ENCODE measurements around the gene SYT9.
A peak's percentile ranks its signal among the peaks of the same experiment; 100 is the strongest.
"Not testable (repeated sequence)": the region's sequence is repeated elsewhere in the genome, so short reads cannot be mapped to it uniquely, and the experiment has no call there.

The SYT9 gene

GRCh38 chr11:7506243-7506642, 254.5 kb downstream of the SYT9 start:
- Histone ChIP-seq H3K27me3 (ENCODE audit: control insufficient read depth, insufficient read depth, low read length) (no peaks in the 10 kb centered on the region; the same call in 1 of the 2 replicates), H3K36me3 (ENCODE audit: control insufficient read depth, insufficient read depth, low read length) (no peaks in the 10 kb centered on the region), H3K27ac (ENCODE audit: low read depth, low read length) (no peak overlapping the region), H3K9ac (ENCODE audit: low read length) (no peak overlapping the region), H3K9me3 (ENCODE audit: control insufficient read depth, insufficient read depth, low read depth, low read length) (no peaks in the 10 kb centered on the region), H3K4me1 (ENCODE audit: control insufficient read depth, insufficient read depth, low read length) (peaks cover 2% of the 10 kb centered on the region; the same call in 1 of the 2 replicates), H3K4me3 (ENCODE audit: low read depth, low read length) (no peak overlapping the region)

GRCh38 chr11:7508087-7508486, 256.4 kb downstream of the SYT9 start:
- H3K27ac ChIP-seq (ENCODE audit: low read depth, low read length), result no peak overlapping the region
- peaks cover 7% of the 10 kb centered on the region for H3K4me1 ChIP-seq (ENCODE audit: control insufficient read depth, insufficient read depth, low read length)
- no peaks in the 10 kb centered on the region for H3K9me3 ChIP-seq (ENCODE audit: control insufficient read depth, insufficient read depth, low read depth, low read length)
- H3K36me3 ChIP-seq (ENCODE audit: control insufficient read depth, insufficient read depth, low read length), result no peaks in the 10 kb centered on the region
- no peaks in the 10 kb centered on the region; the same call in 1 of the 2 replicates for H3K27me3 ChIP-seq (ENCODE audit: control insufficient read depth, insufficient read depth, low read length)
- no peak overlapping the region for H3K4me3 ChIP-seq (ENCODE audit: low read depth, low read length)
- H3K9ac ChIP-seq (ENCODE audit: low read length), result no peak overlapping the region

DNA sequence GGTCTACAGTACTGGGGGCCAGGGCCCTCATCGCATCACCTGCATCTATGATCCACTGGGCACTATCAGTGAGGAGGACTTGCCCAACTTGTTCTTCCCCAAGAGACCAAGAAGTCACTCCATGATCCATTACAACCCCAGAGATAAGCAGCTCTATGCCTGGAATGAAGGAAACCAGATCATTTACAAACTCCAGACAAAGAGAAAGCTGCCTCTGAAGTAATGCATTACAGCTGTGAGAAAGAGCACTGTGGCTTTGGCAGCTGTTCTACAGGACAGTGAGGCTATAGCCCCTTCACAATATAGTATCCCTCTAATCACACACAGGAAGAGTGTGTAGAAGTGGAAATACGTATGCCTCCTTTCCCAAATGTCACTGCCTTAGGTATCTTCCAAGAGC, 258.3 kb downstream of the SYT9 start:
- H3K9me3 ChIP-seq (ENCODE audit: control insufficient read depth, insufficient read depth, low read depth, low read length), result no peaks in the 10 kb centered on the region
- H3K9ac ChIP-seq (ENCODE audit: low read length), result no peak overlapping the region

GRCh38 chr11:7511401-7511800, 259.7 kb downstream of the SYT9 start:
- peaks cover 7% of the 10 kb centered on the region for H3K4me1 ChIP-seq (ENCODE audit: control insufficient read depth, insufficient read depth, low read length)
- H3K9ac ChIP-seq (ENCODE audit: low read length), result no peak overlapping the region
- H3K36me3 ChIP-seq (ENCODE audit: control insufficient read depth, insufficient read depth, low read length), result no peaks in the 10 kb centered on the region
- H3K27me3 ChIP-seq (ENCODE audit: control insufficient read depth, insufficient read depth, low read length), result peaks cover 25% of the 10 kb centered on the region
- H3K9me3 ChIP-seq (ENCODE audit: control insufficient read depth, insufficient read depth, low read depth, low read length), result no peaks in the 10 kb centered on the region
- H3K27ac ChIP-seq (ENCODE audit: low read depth, low read length), result no peak overlapping the region
- H3K4me3 ChIP-seq (ENCODE audit: low read depth, low read length), result no peak overlapping the region

More for the DNA sequence above, 258.3 kb downstream of the SYT9 start:
- no peak overlapping the region for H3K27ac ChIP-seq (ENCODE audit: low read depth, low read length)
- H3K36me3 ChIP-seq (ENCODE audit: control insufficient read depth, insufficient read depth, low read length), result no peaks in the 10 kb centered on the region
- peaks cover 11% of the 10 kb centered on the region for H3K27me3 ChIP-seq (ENCODE audit: control insufficient read depth, insufficient read depth, low read length)
- peaks cover 7% of the 10 kb centered on the region for H3K4me1 ChIP-seq (ENCODE audit: control insufficient read depth, insufficient read depth, low read length)
- no peak overlapping the region for H3K4me3 ChIP-seq (ENCODE audit: low read depth, low read length)

DNA sequence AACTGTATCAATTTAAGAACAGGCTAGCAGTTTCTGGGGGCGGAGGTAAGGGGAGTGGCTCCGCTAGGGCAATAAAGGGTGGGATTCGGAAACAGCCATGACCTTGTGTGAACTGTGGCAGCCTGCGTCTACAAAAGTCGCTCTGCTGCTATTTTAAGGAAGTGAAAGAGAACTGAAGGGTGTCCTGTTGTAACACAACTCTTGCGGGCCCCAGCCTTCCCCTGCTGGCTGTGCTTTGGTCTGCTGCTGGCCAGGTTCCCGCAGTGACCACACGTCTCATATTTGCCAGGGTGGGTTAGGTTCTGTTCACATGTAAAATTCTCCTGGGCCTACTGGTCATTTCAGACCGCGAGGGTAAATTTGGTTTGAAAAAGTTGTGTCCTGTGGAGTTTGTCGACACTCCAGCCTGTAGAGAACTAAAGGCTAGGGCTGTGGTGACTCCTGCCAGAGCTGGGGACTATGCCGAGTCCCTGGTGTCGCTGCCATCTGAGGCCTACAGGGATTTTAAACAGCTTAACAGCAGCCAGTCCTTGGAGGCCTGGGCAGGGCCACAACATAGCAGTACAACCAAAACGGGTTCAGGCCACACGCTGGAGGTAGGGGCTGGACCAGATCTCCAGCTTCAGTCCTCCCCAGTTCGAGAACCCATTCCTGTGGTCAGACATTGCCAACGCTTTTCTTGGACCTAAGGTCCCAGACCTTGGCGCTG, 261.0 kb downstream of the SYT9 start:
- Histone ChIP-seq H3K27ac (ENCODE audit: low read depth, low read length) (no peak overlapping the region), H3K36me3 (ENCODE audit: control insufficient read depth, insufficient read depth, low read length) (no peaks in the 10 kb centered on the region)

DNA sequence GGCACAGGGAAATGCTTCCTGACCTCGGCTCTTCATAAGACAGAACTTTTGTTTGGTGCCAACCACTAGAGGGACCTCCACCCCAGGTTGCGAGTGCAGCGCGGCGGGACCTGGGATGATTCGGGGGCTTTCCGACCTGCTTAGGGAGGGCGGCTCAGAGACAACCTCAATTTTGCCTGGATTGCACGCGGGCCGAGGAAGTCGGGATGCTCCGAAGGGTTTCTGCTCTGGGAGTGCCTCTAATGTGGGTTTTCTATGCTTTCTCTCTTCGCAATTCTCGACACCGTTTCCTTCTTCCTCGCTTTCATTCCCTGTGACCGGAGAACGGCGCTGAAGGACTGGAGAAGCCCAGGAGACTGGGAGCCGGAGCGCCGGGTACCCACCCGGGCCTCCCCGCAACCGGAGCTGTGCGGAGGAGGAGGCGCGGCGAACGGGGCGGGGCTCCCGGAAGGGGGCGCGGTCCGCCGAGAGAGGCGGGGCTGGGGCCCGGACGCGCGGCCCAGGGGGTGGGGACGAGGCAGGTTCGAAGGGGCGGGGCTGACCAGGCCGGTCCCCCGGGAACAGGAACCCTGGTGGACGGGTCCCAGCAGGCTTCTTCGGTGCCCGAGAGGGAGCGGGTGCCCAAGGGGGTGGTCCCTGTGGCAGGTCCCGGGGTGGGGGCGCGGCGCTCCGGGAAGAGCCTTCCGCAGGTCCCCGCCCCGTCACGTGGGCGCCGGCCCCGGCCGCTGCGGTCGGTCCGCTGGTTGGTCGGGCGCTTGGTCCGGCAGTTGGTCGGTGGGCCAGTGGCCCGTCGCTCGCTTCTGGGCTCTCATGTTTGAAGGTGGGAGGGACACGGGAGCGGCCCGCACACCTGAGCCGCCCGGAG, 261.8 kb downstream of the SYT9 start, which contains the start of gene PPFIBP2:
Gene PPFIBP2, plus strand, starts transcription at position 766 of the 865 bp plus-strand sequence. CDS start 35,477 bp downstream, outside the sequence.
- no peak within 1 kb of the TSS for H3K27ac ChIP-seq (ENCODE audit: low read depth, low read length)
- peak within 1 kb of the TSS; percentile 18 for H3K9ac ChIP-seq (ENCODE audit: low read length)
- peaks cover 27% of the 10 kb centered on the region for H3K27me3 ChIP-seq (ENCODE audit: control insufficient read depth, insufficient read depth, low read length)
- no peaks in the 10 kb centered on the region for H3K36me3 ChIP-seq (ENCODE audit: control insufficient read depth, insufficient read depth, low read length)
- peaks cover 7% of the 10 kb centered on the region for H3K4me1 ChIP-seq (ENCODE audit: control insufficient read depth, insufficient read depth, low read length)
- peak within 1 kb of the TSS; percentile 82 for H3K4me3 ChIP-seq (ENCODE audit: low read depth, low read length)
- H3K9me3 ChIP-seq (ENCODE audit: control insufficient read depth, insufficient read depth, low read depth, low read length), result no peaks in the 10 kb centered on the region

More for the DNA sequence above, 261.0 kb downstream of the SYT9 start:
- Histone ChIP-seq H3K9ac (ENCODE audit: low read length) (no peak overlapping the region), H3K4me1 (ENCODE audit: control insufficient read depth, insufficient read depth, low read length) (peaks cover 7% of the 10 kb centered on the region), H3K27me3 (ENCODE audit: control insufficient read depth, insufficient read depth, low read length) (peaks cover 27% of the 10 kb centered on the region), H3K4me3 (ENCODE audit: low read depth, low read length) (peak overlapping the region; percentile 82), H3K9me3 (ENCODE audit: control insufficient read depth, insufficient read depth, low read depth, low read length) (no peaks in the 10 kb centered on the region)

DNA sequence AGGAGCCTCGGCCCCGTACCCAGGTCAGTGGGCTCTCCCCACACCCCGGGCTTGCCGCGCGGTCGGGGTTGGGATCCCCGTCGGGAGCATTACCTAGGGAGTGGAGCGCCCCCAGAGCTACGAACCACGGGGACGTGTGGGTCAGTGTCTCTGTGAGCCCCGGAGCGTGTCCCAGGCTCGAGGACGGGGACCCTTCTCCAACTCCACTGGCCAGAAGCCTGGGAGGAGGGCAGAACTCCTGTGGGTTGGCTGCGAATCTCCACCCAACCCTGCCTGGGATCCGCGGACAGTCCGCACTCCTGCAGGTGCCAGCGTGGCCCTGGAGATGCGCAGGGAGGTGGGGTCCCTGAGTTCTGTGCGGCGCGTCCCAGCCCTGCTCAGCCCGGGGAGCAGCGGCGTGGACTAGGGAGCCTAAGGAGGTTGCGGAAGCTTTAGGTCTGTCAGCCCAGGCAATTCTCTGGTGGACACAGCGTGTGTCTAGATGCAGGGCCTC, 262.4 kb downstream of the SYT9 start:
- peak overlapping the region; percentile 18 for H3K9ac ChIP-seq (ENCODE audit: low read length)
- H3K27me3 ChIP-seq (ENCODE audit: control insufficient read depth, insufficient read depth, low read length), result peaks cover 27% of the 10 kb centered on the region
- no peaks in the 10 kb centered on the region for H3K9me3 ChIP-seq (ENCODE audit: control insufficient read depth, insufficient read depth, low read depth, low read length)
- H3K4me3 ChIP-seq (ENCODE audit: low read depth, low read length), result peak overlapping the region; percentile 82
- no peaks in the 10 kb centered on the region for H3K36me3 ChIP-seq (ENCODE audit: control insufficient read depth, insufficient read depth, low read length)
- peaks cover 7% of the 10 kb centered on the region for H3K4me1 ChIP-seq (ENCODE audit: control insufficient read depth, insufficient read depth, low read length)
- H3K27ac ChIP-seq (ENCODE audit: low read depth, low read length), result no peak overlapping the region

GRCh38 chr11:7515447-7515886, 263.8 kb downstream of the SYT9 start:
- H3K4me1 ChIP-seq (ENCODE audit: control insufficient read depth, insufficient read depth, low read length), result peaks cover 7% of the 10 kb centered on the region
- no peaks in the 10 kb centered on the region for H3K9me3 ChIP-seq (ENCODE audit: control insufficient read depth, insufficient read depth, low read depth, low read length)
- no peaks in the 10 kb centered on the region for H3K36me3 ChIP-seq (ENCODE audit: control insufficient read depth, insufficient read depth, low read length)
- no peak overlapping the region for H3K4me3 ChIP-seq (ENCODE audit: low read depth, low read length)
- H3K27ac ChIP-seq (ENCODE audit: low read depth, low read length), result no peak overlapping the region
- no peak overlapping the region for H3K9ac ChIP-seq (ENCODE audit: low read length)
- H3K27me3 ChIP-seq (ENCODE audit: control insufficient read depth, insufficient read depth, low read length), result peaks cover 27% of the 10 kb centered on the region

- H3K27me3 ChIP-seq (ENCODE audit: control insufficient read depth, insufficient read depth, low read length), result peaks cover 27% of the 10 kb centered on the region
- peaks cover 7% of the 10 kb centered on the region for H3K4me1 ChIP-seq (ENCODE audit: control insufficient read depth, insufficient read depth, low read length)
- no peaks in the 10 kb centered on the region for H3K36me3 ChIP-seq (ENCODE audit: control insufficient read depth, insufficient read depth, low read length)
- H3K9me3 ChIP-seq (ENCODE audit: control insufficient read depth, insufficient read depth, low read depth, low read length), result no peaks in the 10 kb centered on the region
- H3K4me3 ChIP-seq (ENCODE audit: low read depth, low read length), result no peak overlapping the region
- H3K9ac ChIP-seq (ENCODE audit: low read length), result no peak overlapping the region
- no peak overlapping the region for H3K27ac ChIP-seq (ENCODE audit: low read depth, low read length)
Measured at GRCh38 chr11:7516475-7516874, 264.8 kb downstream of the SYT9 start.

- not testable (repeated sequence) for H3K4me3 ChIP-seq (ENCODE audit: low read depth, low read length); H3K4me1 ChIP-seq (ENCODE audit: control insufficient read depth, insufficient read depth, low read length); H3K27ac ChIP-seq (ENCODE audit: low read depth, low read length); H3K9ac ChIP-seq (ENCODE audit: low read length); H3K9me3 ChIP-seq (ENCODE audit: control insufficient read depth, insufficient read depth, low read depth, low read length); H3K36me3 ChIP-seq (ENCODE audit: control insufficient read depth, insufficient read depth, low read length)
- peaks cover 27% of the 10 kb centered on the region for H3K27me3 ChIP-seq (ENCODE audit: control insufficient read depth, insufficient read depth, low read length)
Measured at GRCh38 chr11:7517743-7518142, 266.0 kb downstream of the SYT9 start.
